B cell (primary cell): ENCODE measurements around the gene NDUFAF4.

ENCODE experiments used
- CTCF ChIP-seq: fragments of 200-600 bp; IDR thresholded peaks from one replicate; pipeline ENCODE4 v1.8.0; 2022; ENCODE audit warnings: antibody characterized with exemption, mild to moderate bottlenecking
- EZH2 ChIP-seq: IDR thresholded peaks from 2 replicates; pipeline ENCODE4 v1.6.1; 2012; ENCODE audit warnings: borderline replicate concordance, low read depth, mild to moderate bottlenecking, moderate library complexity, low read length; ENCODE audit not compliant: insufficient read depth, poor library complexity, severe bottlenecking

- TF ChIP-seq CTCF (no peak), EZH2 (no peak)
These were observed 45.0 kb upstream of the NDUFAF4 start for GRCh38 chr6:96942676-96943075.
